ENCODE data around the gene SAMD3. TPM values are rescaled to one million over a fixed set of nuclear protein-coding genes. Genes with fewer than 3 reads are reported as not detected.
"Not testable (repeated sequence)": the region's sequence is repeated elsewhere in the genome, so short reads cannot be mapped to it uniquely, and the experiment has no call there.

Gene SAMD3
- 10 to 100 TPM; 22.1 to 28.9 TPM for total RNA-seq

GRCh38 chr6:130222775-130223174 lies at the start of gene SAMD3:
Gene SAMD3 (minus strand): TSS chr6:130222951. CDS start chr6:130215273, 7,678 bp downstream.
- H3K36me3 Mint-ChIP-seq (ENCODE audit: low read depth): peaks cover 46% of the 10 kb centered on the region
- CTCF ChIA-PET: interaction anchor here (0.9 to 2.4 kb wide), 19 partner anchors 8 to 476 kb away, joined by 3 to 28 read pairs (median 5); no protein-coding TSS in a partner anchor
- no peaks in the 10 kb centered on the region for H3K27me3 Mint-ChIP-seq (ENCODE audit: low read depth)
- H3K27ac Mint-ChIP-seq: peak within 1 kb of the TSS; percentile 90
- ATAC-seq: peak; percentile 62
- peak within 1 kb of the TSS; percentile 77 for H3K4me3 Mint-ChIP-seq
- H3K9me3 Mint-ChIP-seq (ENCODE audit: insufficient read depth): peaks cover 24% of the 10 kb centered on the region
- POLR2A ChIA-PET: interaction anchor here (0.8 to 1.1 kb wide), 4 partner anchors 13 to 90 kb away, joined by 3 to 5 read pairs (median 3); no protein-coding TSS in a partner anchor
- DNase-seq: peak; percentile 32
- peaks cover 38% of the 10 kb centered on the region for H3K4me1 Mint-ChIP-seq (ENCODE audit: low read depth)

- POLR2A ChIA-PET: no interaction called here
- H3K27ac Mint-ChIP-seq: no peak overlapping the region
- ATAC-seq (no peak), DNase-seq (no peak)
- H3K4me1 Mint-ChIP-seq (ENCODE audit: low read depth): peaks cover 2% of the 10 kb centered on the region
- H3K4me3 Mint-ChIP-seq: no peak overlapping the region
- H3K9me3 Mint-ChIP-seq (ENCODE audit: insufficient read depth): peaks cover 38% of the 10 kb centered on the region
- CTCF ChIA-PET: interaction anchor here (1.0 kb wide), 1 partner anchor 31 kb away, joined by 3 read pairs; no protein-coding TSS in a partner anchor
- H3K27me3 Mint-ChIP-seq (ENCODE audit: low read depth): no peaks in the 10 kb centered on the region
- peaks cover 21% of the 10 kb centered on the region for H3K36me3 Mint-ChIP-seq (ENCODE audit: low read depth)
Measured at GRCh38 chr6:130269969-130270635, 47.4 kb upstream of the SAMD3 start.

- H3K27ac Mint-ChIP-seq; H3K27me3 Mint-ChIP-seq (ENCODE audit: low read depth); H3K4me3 Mint-ChIP-seq; ATAC-seq; POLR2A ChIA-PET; DNase-seq; CTCF ChIA-PET: not testable (repeated sequence)
- peaks cover 15% of the 10 kb centered on the region for H3K9me3 Mint-ChIP-seq (ENCODE audit: insufficient read depth)
- peaks cover 29% of the 10 kb centered on the region for H3K36me3 Mint-ChIP-seq (ENCODE audit: low read depth)
- peaks cover 14% of the 10 kb centered on the region for H3K4me1 Mint-ChIP-seq (ENCODE audit: low read depth)
Measured at GRCh38 chr6:130265553-130265952, 42.8 kb upstream of the SAMD3 start.

GRCh38 chr6:130262008-130262407 lies 39.3 kb upstream of the SAMD3 start:
- no peak for ATAC-seq
- CTCF ChIA-PET: no interaction called here

GRCh38 chr6:130261558-130261957 lies 38.8 kb upstream of the SAMD3 start:
- ATAC-seq; CTCF ChIA-PET; H3K27me3 Mint-ChIP-seq (ENCODE audit: low read depth); DNase-seq; POLR2A ChIA-PET: not testable (repeated sequence)
- Mint-ChIP-seq H3K36me3 (ENCODE audit: low read depth) (peaks cover 40% of the 10 kb centered on the region), H3K27ac (peak overlapping the region; percentile 75), H3K4me3 (peak overlapping the region; percentile 54), H3K4me1 (ENCODE audit: low read depth) (peaks cover 31% of the 10 kb centered on the region), H3K9me3 (ENCODE audit: insufficient read depth) (peaks cover 31% of the 10 kb centered on the region)

More at GRCh38 chr6:130262008-130262407, 39.3 kb upstream of the SAMD3 start:
- Mint-ChIP-seq H3K4me3 (peak overlapping the region; percentile 54), H3K27ac (no peak overlapping the region), H3K27me3 (ENCODE audit: low read depth) (no peaks in the 10 kb centered on the region), H3K36me3 (ENCODE audit: low read depth) (peaks cover 38% of the 10 kb centered on the region), H3K9me3 (ENCODE audit: insufficient read depth) (peaks cover 31% of the 10 kb centered on the region), H3K4me1 (ENCODE audit: low read depth) (peaks cover 30% of the 10 kb centered on the region)
- no peak for DNase-seq
- POLR2A ChIA-PET: no interaction called here

GRCh38 chr6:130260614-130261241 lies 38.0 kb upstream of the SAMD3 start:
- CTCF ChIA-PET; POLR2A ChIA-PET; H3K27me3 Mint-ChIP-seq (ENCODE audit: low read depth): not testable (repeated sequence)
- peaks cover 39% of the 10 kb centered on the region for H3K9me3 Mint-ChIP-seq (ENCODE audit: insufficient read depth)
- DNase-seq: peak; percentile 39
- peak overlapping the region; percentile 75 for H3K27ac Mint-ChIP-seq
- H3K4me1 Mint-ChIP-seq (ENCODE audit: low read depth): peaks cover 39% of the 10 kb centered on the region
- H3K4me3 Mint-ChIP-seq: peak overlapping the region; percentile 54
- peak; percentile 15 for ATAC-seq
- H3K36me3 Mint-ChIP-seq (ENCODE audit: low read depth): peaks cover 47% of the 10 kb centered on the region

GRCh38 chr6:130260050-130260462 lies 37.3 kb upstream of the SAMD3 start:
- peak; percentile 47 for ATAC-seq

GRCh38 chr6:130259557-130259956 lies 36.8 kb upstream of the SAMD3 start:
- ChIA-PET POLR2A (no interaction called here), CTCF (no interaction called here)
- no peaks in the 10 kb centered on the region for H3K27me3 Mint-ChIP-seq (ENCODE audit: low read depth)
- H3K4me1 Mint-ChIP-seq (ENCODE audit: low read depth): peaks cover 43% of the 10 kb centered on the region
- H3K36me3 Mint-ChIP-seq (ENCODE audit: low read depth): peaks cover 48% of the 10 kb centered on the region
- DNase-seq: no peak
- no peak overlapping the region for H3K4me3 Mint-ChIP-seq
- H3K27ac Mint-ChIP-seq: peak overlapping the region; percentile 75
- no peak for ATAC-seq
- peaks cover 42% of the 10 kb centered on the region for H3K9me3 Mint-ChIP-seq (ENCODE audit: insufficient read depth)

More at GRCh38 chr6:130260050-130260462, 37.3 kb upstream of the SAMD3 start:
- H3K4me1 Mint-ChIP-seq (ENCODE audit: low read depth): peaks cover 43% of the 10 kb centered on the region
- peak; percentile 36 for DNase-seq
- H3K27me3 Mint-ChIP-seq (ENCODE audit: low read depth); CTCF ChIA-PET; POLR2A ChIA-PET: not testable (repeated sequence)
- H3K9me3 Mint-ChIP-seq (ENCODE audit: insufficient read depth): peaks cover 39% of the 10 kb centered on the region
- H3K27ac Mint-ChIP-seq: peak overlapping the region; percentile 75
- peaks cover 48% of the 10 kb centered on the region for H3K36me3 Mint-ChIP-seq (ENCODE audit: low read depth)
- H3K4me3 Mint-ChIP-seq: peak overlapping the region; percentile 54

- CTCF ChIA-PET: no interaction called here
- Mint-ChIP-seq H3K36me3 (ENCODE audit: low read depth) (peaks cover 47% of the 10 kb centered on the region), H3K4me3 (no peak overlapping the region), H3K4me1 (ENCODE audit: low read depth) (peaks cover 43% of the 10 kb centered on the region), H3K9me3 (ENCODE audit: insufficient read depth) (peaks cover 40% of the 10 kb centered on the region), H3K27me3 (ENCODE audit: low read depth) (no peaks in the 10 kb centered on the region), H3K27ac (peak overlapping the region; percentile 56)
- ATAC-seq: no peak
- no peak for DNase-seq
- POLR2A ChIA-PET: no interaction called here
Measured at GRCh38 chr6:130259140-130259539, 36.4 kb upstream of the SAMD3 start.

GRCh38 chr6:130252527-130253237 lies 29.9 kb upstream of the SAMD3 start:
- CTCF ChIA-PET: interaction anchor here (1.0 to 1.5 kb wide), 3 partner anchors 29 to 30 kb away, joined by 3 to 5 read pairs (median 3); partner anchors contain the start of gene SAMD3
- POLR2A ChIA-PET: interaction anchor here (0.6 to 0.7 kb wide), 2 partner anchors 51 to 506 kb away, joined by 3 read pairs; no protein-coding TSS in a partner anchor
- Mint-ChIP-seq H3K4me1 (ENCODE audit: low read depth) (peaks cover 13% of the 10 kb centered on the region), H3K27ac (no peak overlapping the region), H3K4me3 (no peak overlapping the region), H3K36me3 (ENCODE audit: low read depth) (peaks cover 10% of the 10 kb centered on the region), H3K27me3 (ENCODE audit: low read depth) (peaks cover 3% of the 10 kb centered on the region), H3K9me3 (ENCODE audit: insufficient read depth) (peaks cover 17% of the 10 kb centered on the region)
- ATAC-seq: no peak
- no peak for DNase-seq

GRCh38 chr6:130245267-130245666 lies 22.5 kb upstream of the SAMD3 start:
- CTCF ChIA-PET: interaction anchor here (1.9 kb wide), 1 partner anchor 37 kb away, joined by 6 read pairs; no protein-coding TSS in a partner anchor
- Mint-ChIP-seq H3K9me3 (ENCODE audit: insufficient read depth) (no peaks in the 10 kb centered on the region), H3K4me1 (ENCODE audit: low read depth) (no peaks in the 10 kb centered on the region), H3K36me3 (ENCODE audit: low read depth) (no peaks in the 10 kb centered on the region), H3K27me3 (ENCODE audit: low read depth) (peaks cover 2% of the 10 kb centered on the region), H3K4me3 (no peak overlapping the region), H3K27ac (no peak overlapping the region)
- POLR2A ChIA-PET: no interaction called here
- DNase-seq: no peak
- ATAC-seq: no peak

All from activated CD8-positive, alpha-beta T cell treated with anti-CD3 and anti-CD28 coated beads, Interleukin-2, amount 10 ng/mL, durations not matched to agents 7 days and 5 days (primary cell).